Suppressor macrophage (primary cell): ENCODE data around the gene SHANK1.
"Not testable (repeated sequence)": the region's sequence is repeated elsewhere in the genome, so short reads cannot be mapped to it uniquely, and the experiment has no call there.

ENCODE experiments used
- DNase-seq, 4 experiments: peaks; one replicate each; pipeline ENCODE4 v3.0.0-alpha.2; 2020 to 2022
- total RNA-seq, 17 experiments: gene quantifications; one replicate each; lab custom pipeline; 2026; ENCODE audit warnings: mixed read lengths in 6 of 17, inconsistent platforms in 3 of 17; lab: John Stamatoyannopoulos, UW

SHANK1 gene
- total RNA-seq = 0.13 to 6.3 (median 0.55) reads per million in 17 experiments

DNA sequence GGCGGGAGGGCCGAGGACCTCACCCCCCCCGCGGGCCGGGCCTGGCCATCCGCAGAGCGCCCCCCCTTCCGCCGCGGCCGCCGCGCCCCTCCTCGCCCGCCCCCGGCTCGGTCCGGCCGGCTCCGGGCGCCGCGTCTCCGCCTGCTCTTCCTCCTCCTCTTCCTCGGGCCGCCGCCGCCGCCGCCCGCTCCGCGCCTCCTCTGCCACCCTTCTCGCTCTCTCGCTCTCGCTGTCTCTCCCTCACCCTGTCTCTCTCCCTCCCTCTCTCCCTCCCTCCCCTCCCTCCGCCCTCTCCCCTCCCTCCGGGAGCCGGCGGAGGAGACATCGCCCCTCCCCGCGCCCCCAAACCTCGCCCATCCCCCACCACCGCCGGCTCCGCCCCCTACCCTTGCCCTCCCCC is at the start of gene SHANK1:
TSS of gene SHANK1 (minus strand) at position 237 of the 400 bp plus-strand sequence. CDS start 2,883 bp downstream, outside the sequence.
- DNase-seq = no peak

- DNase-seq = no peak
Observed at GRCh38 chr19:50768277-50768676, 48.7 kb upstream of the SHANK1 start.

DNA sequence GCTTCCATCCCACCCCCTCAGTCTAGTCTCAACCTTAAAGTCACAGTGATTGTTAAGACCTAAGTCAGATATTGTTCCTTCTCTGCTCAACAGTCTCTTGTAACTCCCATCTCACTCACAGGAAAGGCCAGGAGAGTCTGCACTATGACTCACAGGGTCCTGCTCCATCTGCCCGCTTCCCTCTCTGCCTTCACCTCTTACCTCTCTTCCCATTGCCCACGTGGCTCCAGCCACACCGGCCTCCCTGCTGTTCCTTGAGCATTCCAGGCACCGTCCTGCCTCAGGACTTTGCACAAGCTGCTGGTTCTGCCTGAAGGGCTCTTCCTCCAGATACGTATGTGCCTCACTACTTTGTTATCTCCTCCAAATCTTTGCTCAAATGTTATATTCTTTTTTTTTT is 47.7 kb upstream of the SHANK1 start:
- not testable (repeated sequence) for DNase-seq

- DNase-seq = not testable (repeated sequence)
Observed at GRCh38 chr19:50766746-50767145, 47.1 kb upstream of the SHANK1 start.

- no peak for DNase-seq
Observed at GRCh38 chr19:50764409-50764808, 44.8 kb upstream of the SHANK1 start.

DNA sequence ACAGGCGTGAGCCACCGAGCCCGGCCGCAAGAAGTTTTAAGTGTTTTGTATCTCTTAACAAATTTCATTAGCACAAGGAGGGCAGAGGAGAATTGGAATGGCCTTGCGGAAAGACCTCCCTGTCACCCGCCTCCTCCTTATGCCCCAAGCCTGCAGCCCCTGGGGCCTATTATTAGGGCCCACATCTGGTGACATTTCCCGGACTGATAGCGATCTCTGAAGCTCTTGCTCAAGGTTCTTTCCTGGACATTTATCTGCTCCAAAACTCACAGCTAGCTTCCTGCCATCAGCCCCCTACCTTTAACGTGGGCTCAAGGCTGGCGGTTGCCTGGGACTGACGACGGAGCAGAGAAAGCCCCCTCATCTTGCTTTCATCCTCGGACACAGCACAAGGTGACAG is 43.9 kb upstream of the SHANK1 start:
- DNase-seq = not testable (repeated sequence)

- DNase-seq = not testable (repeated sequence)
Observed at GRCh38 chr19:50761501-50761900, 41.9 kb upstream of the SHANK1 start.

DNA sequence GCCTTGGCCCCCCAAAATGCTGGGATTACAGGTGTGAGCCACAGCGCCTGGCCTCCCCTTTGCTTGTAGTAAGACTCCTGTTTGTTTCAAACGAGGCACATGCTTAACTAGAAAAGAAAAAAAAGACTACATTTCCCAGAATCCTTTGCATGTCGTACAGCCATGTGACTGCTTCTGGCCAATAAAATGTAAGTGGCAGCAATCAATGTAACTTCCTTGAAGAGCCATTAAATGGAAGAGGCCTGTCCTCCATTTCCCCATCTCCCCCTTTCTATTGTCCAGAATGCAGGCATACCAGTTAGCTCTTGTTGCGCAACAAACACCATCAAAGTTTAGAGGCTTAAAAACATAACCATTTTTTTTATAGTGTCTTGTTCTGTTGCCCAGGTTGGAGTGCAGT is 40.3 kb upstream of the SHANK1 start:
- DNase-seq = peak in 2 of 4 experiments; percentile 14 to 16

DNA sequence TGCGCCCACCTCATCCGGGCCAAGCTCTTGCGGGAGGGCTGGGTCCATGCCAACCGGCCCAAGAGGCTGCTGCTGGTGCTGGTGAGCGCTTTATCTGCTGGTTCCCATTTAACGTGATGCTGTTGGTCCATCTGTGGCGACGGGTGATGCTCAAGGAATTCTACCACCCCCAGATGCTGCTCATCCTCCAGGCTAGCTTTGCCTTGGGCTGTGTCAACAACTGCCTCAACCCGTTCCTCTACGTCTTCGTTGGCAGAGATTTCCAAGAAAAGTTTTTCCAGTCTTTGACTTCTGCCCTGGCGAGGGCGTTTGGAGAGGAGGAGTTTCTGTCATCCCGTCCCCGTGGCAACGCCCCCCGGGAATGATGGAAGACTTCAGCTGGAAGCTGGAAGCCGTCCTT is 39.5 kb upstream of the SHANK1 start:
- DNase-seq = not testable (repeated sequence)

- DNase-seq = not testable (repeated sequence)
Observed at GRCh38 chr19:50757624-50758023, 38.0 kb upstream of the SHANK1 start.

DNA sequence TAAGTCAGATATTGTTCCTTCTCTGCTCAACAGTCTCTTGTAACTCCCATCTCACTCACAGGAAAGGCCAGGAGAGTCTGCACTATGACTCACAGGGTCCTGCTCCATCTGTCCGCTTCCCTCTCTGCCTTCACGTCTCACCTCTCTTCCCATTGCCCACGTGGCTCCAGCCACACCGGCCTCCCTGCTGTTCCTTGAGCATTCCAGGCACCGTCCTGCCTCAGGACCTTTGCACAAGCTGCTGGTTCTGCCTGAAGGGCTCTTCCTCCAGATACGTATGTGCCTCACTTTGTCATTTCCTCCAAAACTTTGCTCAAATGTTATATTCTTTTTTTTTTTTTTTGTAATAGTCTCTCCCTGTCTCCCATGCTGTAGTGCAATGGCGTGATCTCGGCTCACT is 36.6 kb upstream of the SHANK1 start:
- DNase-seq = not testable (repeated sequence)

DNA sequence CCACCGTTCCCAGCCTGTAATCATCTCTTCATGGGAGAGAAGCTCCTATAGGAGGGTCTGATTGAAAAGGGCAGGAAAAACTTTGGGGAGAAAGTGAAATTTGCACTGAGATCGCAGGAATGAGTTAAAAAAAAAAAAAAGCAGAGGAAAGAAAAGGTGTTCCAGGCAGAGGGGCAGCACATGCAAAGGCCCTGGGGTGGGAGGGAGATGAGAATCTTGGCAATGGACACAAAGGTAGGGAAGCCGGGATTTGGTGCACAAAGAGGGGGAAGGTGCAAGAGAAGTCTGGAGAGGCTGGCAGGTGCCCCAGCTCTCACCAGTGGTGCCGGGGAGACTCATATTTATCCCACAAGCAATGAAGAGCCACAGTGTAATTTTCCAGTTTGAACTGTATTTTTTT is 34.3 kb upstream of the SHANK1 start:
- no peak for DNase-seq

GRCh38 chr19:50750010-50750409 is 30.4 kb upstream of the SHANK1 start:
- no peak for DNase-seq

- DNase-seq = no peak
Observed at GRCh38 chr19:50749490-50749889, 29.9 kb upstream of the SHANK1 start.

GRCh38 chr19:50747141-50747540 is 27.5 kb upstream of the SHANK1 start:
- not testable (repeated sequence) for DNase-seq

GRCh38 chr19:50745221-50745620 is 25.6 kb upstream of the SHANK1 start:
- no peak for DNase-seq

- no peak for DNase-seq
Observed at GRCh38 chr19:50743537-50743936, 23.9 kb upstream of the SHANK1 start.

DNA sequence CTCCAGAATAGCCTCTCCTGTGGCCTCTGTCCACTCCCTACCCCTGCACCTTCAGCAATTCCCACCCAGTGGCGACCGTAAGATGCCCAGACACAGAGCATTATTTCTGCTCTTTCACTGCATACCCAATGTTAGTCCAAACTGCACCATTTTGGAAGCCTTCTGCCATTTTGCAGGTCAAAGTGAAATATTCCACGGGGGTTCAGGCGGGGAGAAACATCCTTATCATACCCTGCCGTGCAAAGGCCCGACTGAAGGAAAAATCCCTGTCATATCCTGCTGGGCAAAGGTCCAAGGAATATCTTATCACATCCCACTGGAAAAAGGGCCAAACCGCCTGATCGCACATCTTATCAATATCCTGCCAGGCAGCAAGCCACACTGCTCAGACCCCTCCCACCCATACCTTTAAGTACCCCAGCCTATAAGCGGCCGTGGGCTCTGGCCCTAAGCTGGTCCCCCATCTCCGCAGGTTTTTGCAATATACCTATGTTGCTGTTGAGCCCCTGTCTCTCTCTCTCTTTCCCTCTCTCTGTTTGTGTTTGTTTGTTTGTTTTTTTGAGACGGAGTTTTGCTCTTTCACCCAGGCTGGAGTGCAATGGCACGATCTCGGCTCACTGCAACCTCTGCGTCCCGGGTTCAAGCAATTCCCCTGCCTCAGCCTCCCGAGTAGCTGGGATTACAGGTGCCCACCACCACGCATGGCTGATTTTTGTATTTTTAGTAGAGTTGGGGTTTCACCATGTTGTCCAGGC is 21.8 kb upstream of the SHANK1 start:
- DNase-seq = no peak

GRCh38 chr19:50739914-50740426 is 20.4 kb upstream of the SHANK1 start:
- no peak for DNase-seq

DNA sequence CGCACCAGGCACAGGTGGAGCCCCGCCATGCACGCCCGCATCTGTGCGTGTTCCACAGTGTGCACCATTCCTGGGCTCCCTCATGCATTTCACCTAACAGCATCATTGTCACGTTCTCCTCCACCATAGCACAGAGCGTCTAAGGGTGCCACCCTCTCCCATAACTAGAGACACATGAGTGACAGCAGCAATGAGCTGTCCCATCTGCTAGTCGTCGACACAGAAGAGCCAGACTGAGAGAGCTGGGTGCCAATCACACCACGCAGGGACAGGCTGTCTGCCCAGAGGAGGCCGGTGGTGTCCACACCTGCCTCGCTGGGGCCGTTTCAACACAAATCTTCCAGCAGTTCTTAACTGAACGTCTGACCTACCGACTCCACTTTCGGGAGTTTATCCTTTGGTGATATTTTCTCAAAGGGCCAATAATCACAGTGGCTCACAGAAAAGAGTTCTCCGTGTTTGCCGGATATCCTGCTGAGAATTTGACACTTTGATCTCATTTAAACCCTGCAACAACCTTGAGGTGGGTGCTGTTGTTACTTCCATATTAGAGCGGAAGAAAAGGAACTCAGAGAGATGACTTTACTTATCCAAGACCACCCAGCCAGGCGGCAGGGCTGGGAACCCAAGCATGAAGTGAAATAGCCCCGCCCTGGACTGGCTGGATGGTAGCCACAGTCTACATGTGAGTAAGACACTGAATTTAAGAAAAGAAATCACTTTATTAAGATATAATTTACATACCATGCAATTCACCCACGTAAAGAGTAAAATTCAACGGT is 19.7 kb upstream of the SHANK1 start:
- DNase-seq = no peak

DNA sequence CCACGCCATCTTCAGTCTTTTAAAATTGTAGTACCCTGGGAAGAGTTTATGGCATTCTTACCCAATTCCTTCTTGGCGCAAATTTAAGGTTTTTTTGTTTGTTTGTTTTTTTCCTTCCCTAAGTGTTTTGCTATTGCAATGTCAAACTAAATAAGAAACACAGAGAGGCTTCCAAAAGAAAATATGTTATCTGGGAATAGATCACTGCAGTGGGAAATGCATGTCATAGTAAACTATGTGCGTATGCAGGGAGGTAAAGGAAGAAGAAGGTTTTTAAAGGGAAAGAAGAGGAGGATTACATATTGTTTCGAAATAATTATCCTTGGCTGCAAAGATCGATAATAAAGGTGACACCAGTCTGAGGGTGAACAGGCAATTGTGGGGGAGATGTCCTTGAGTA is 16.7 kb upstream of the SHANK1 start:
- DNase-seq = no peak

DNA sequence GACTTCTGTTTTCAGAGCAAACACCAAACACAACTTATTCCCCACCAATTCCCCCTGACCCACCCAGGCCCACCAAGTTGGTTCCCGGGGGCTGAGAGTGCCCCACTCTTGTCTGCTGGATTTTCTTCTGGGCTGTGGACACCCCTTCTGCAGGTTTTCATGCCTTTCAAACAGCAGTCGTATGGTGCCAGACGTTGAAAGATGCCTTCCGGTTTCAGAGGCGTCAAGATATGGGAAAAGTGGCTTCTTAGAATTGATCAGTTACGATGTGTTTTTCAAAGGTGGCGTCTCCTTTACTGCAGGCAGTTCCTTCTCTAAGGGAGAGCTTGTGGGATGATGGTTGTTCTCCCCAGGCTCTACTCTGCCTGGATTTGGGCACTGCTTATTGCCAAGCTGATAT is 16.3 kb upstream of the SHANK1 start:
- DNase-seq = no peak

DNA sequence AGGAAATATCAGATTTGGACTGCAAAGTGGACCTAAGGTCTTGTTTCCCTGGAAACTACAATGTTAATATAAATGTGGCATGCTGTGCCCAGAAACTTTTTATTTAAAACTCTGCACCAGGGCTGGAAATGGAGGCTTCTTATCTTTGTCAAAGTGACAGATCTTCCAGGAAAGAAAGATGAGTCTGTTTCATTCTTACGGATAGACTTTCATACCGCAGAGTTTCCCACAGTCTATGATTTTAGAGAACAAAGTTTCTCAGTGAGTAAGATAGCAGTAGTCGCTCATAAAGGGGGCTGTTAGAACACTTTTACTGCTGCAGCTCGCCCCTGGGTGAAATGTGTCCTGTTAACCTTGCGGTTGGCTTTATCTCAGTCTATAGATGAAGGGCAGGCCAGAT is 10.3 kb upstream of the SHANK1 start:
- no peak for DNase-seq
